ENCODE results near the gene SLC66A2. TPM values are rescaled to one million over a fixed set of nuclear protein-coding genes. Genes with fewer than 3 reads are reported as not detected.

The SLC66A2 gene
- total RNA-seq, 2 donors from 2014 or later: 16.8 to 19.5 TPM

- H3K36me3 Mint-ChIP-seq (ENCODE audit: low read depth): peaks cover 19% of the 10 kb centered on the region
- no peak overlapping the region for H3K4me3 Mint-ChIP-seq
- H3K27me3 Mint-ChIP-seq: no peaks in the 10 kb centered on the region
These were observed 47.6 kb downstream of the SLC66A2 start for GRCh38 chr18:79903787-79904356.

GRCh38 chr18:79903071-79903635 lies 48.3 kb downstream of the SLC66A2 start:
- H3K27me3 Mint-ChIP-seq: no peaks in the 10 kb centered on the region
- ATAC-seq (replicated peaks): no peak

More at GRCh38 chr18:79903787-79904356, 47.6 kb downstream of the SLC66A2 start:
- Mint-ChIP-seq H3K9me3 (no peaks in the 10 kb centered on the region), H3K27ac (no peak overlapping the region), H3K4me1 (peaks cover 4% of the 10 kb centered on the region)
- ATAC-seq (replicated peaks): no peak

GRCh38 chr18:79902640-79903039 lies 48.8 kb downstream of the SLC66A2 start:
- H3K4me1 Mint-ChIP-seq: peaks cover 4% of the 10 kb centered on the region
- no peaks in the 10 kb centered on the region for H3K27me3 Mint-ChIP-seq
- no peak overlapping the region for H3K4me3 Mint-ChIP-seq
- H3K9me3 Mint-ChIP-seq: peaks cover 4% of the 10 kb centered on the region
- H3K27ac Mint-ChIP-seq: no peak overlapping the region
- ATAC-seq (replicated peaks): no peak
- H3K36me3 Mint-ChIP-seq (ENCODE audit: low read depth): peaks cover 6% of the 10 kb centered on the region

More at GRCh38 chr18:79903071-79903635, 48.3 kb downstream of the SLC66A2 start:
- H3K27ac Mint-ChIP-seq: no peak overlapping the region
- H3K4me3 Mint-ChIP-seq: no peak overlapping the region
- H3K36me3 Mint-ChIP-seq (ENCODE audit: low read depth): peaks cover 12% of the 10 kb centered on the region
- peaks cover 4% of the 10 kb centered on the region for H3K4me1 Mint-ChIP-seq
- H3K9me3 Mint-ChIP-seq: no peaks in the 10 kb centered on the region

- H3K27ac Mint-ChIP-seq: no peak overlapping the region
- no peaks in the 10 kb centered on the region for H3K27me3 Mint-ChIP-seq
- no peak for ATAC-seq (replicated peaks)
- peaks cover 4% of the 10 kb centered on the region for H3K4me1 Mint-ChIP-seq
- H3K9me3 Mint-ChIP-seq: peaks cover 9% of the 10 kb centered on the region
- H3K36me3 Mint-ChIP-seq (ENCODE audit: low read depth): peaks cover 5% of the 10 kb centered on the region
- H3K4me3 Mint-ChIP-seq: no peak overlapping the region
These were observed 49.4 kb downstream of the SLC66A2 start for GRCh38 chr18:79902075-79902474.

GRCh38 chr18:79901665-79902064 lies 49.8 kb downstream of the SLC66A2 start:
- peaks cover 4% of the 10 kb centered on the region for H3K4me1 Mint-ChIP-seq
- H3K36me3 Mint-ChIP-seq (ENCODE audit: low read depth): peaks cover 5% of the 10 kb centered on the region
- ATAC-seq (replicated peaks): no peak
- peaks cover 13% of the 10 kb centered on the region for H3K9me3 Mint-ChIP-seq
- no peak overlapping the region for H3K27ac Mint-ChIP-seq
- no peaks in the 10 kb centered on the region for H3K27me3 Mint-ChIP-seq
- H3K4me3 Mint-ChIP-seq: no peak overlapping the region

GRCh38 chr18:79900610-79901570 lies 50.6 kb downstream of the SLC66A2 start:
- no peaks in the 10 kb centered on the region for H3K27me3 Mint-ChIP-seq
- H3K36me3 Mint-ChIP-seq (ENCODE audit: low read depth): peaks cover 5% of the 10 kb centered on the region
- no peak overlapping the region for H3K4me3 Mint-ChIP-seq
- ATAC-seq (replicated peaks): no peak
- no peak overlapping the region for H3K27ac Mint-ChIP-seq
- H3K4me1 Mint-ChIP-seq: peaks cover 4% of the 10 kb centered on the region
- H3K9me3 Mint-ChIP-seq: peaks cover 18% of the 10 kb centered on the region

- Mint-ChIP-seq H3K9me3 (peaks cover 28% of the 10 kb centered on the region), H3K4me3 (no peak overlapping the region), H3K27ac (no peak overlapping the region), H3K4me1 (peaks cover 4% of the 10 kb centered on the region), H3K27me3 (no peaks in the 10 kb centered on the region), H3K36me3 (ENCODE audit: low read depth) (peaks cover 5% of the 10 kb centered on the region)
- ATAC-seq (replicated peaks): no peak
These were observed 51.6 kb downstream of the SLC66A2 start for GRCh38 chr18:79899609-79900445.

- Mint-ChIP-seq H3K27ac (no peak overlapping the region), H3K4me3 (no peak overlapping the region), H3K27me3 (no peaks in the 10 kb centered on the region), H3K4me1 (peaks cover 4% of the 10 kb centered on the region), H3K36me3 (ENCODE audit: low read depth) (peaks cover 5% of the 10 kb centered on the region), H3K9me3 (peaks cover 32% of the 10 kb centered on the region)
- no peak for ATAC-seq (replicated peaks)
These were observed 52.4 kb downstream of the SLC66A2 start for GRCh38 chr18:79898952-79899608.

- H3K4me3 Mint-ChIP-seq: no peak overlapping the region
- peaks cover 5% of the 10 kb centered on the region for H3K36me3 Mint-ChIP-seq (ENCODE audit: low read depth)
- peaks cover 42% of the 10 kb centered on the region for H3K9me3 Mint-ChIP-seq
- H3K27ac Mint-ChIP-seq: no peak overlapping the region
- H3K27me3 Mint-ChIP-seq: no peaks in the 10 kb centered on the region
- H3K4me1 Mint-ChIP-seq: peaks cover 4% of the 10 kb centered on the region
- no peak for ATAC-seq (replicated peaks)
These were observed 53.4 kb downstream of the SLC66A2 start for GRCh38 chr18:79897940-79898625.

- peaks cover 2% of the 10 kb centered on the region for H3K4me1 Mint-ChIP-seq
- no peaks in the 10 kb centered on the region for H3K36me3 Mint-ChIP-seq (ENCODE audit: low read depth)
- no peak overlapping the region for H3K4me3 Mint-ChIP-seq
- peaks cover 52% of the 10 kb centered on the region for H3K9me3 Mint-ChIP-seq
- H3K27me3 Mint-ChIP-seq: no peaks in the 10 kb centered on the region
- no peak overlapping the region for H3K27ac Mint-ChIP-seq
- no peak for ATAC-seq (replicated peaks)
These were observed 54.7 kb downstream of the SLC66A2 start for GRCh38 chr18:79896738-79897137.

- ATAC-seq (replicated peaks): peak; percentile 99
- Mint-ChIP-seq H3K36me3 (ENCODE audit: low read depth) (no peaks in the 10 kb centered on the region), H3K27ac (peak overlapping the region; percentile 46), H3K4me3 (peak overlapping the region; percentile 11), H3K9me3 (peaks cover 52% of the 10 kb centered on the region), H3K4me1 (peaks cover 5% of the 10 kb centered on the region), H3K27me3 (no peaks in the 10 kb centered on the region)
These were observed 60.8 kb downstream of the SLC66A2 start for GRCh38 chr18:79890674-79891073.

- no peak overlapping the region for H3K4me3 Mint-ChIP-seq
- no peak overlapping the region for H3K27ac Mint-ChIP-seq
- ATAC-seq (replicated peaks): no peak
- H3K36me3 Mint-ChIP-seq (ENCODE audit: low read depth): no peaks in the 10 kb centered on the region
- peaks cover 5% of the 10 kb centered on the region for H3K4me1 Mint-ChIP-seq
- H3K9me3 Mint-ChIP-seq: peaks cover 43% of the 10 kb centered on the region
- H3K27me3 Mint-ChIP-seq: no peaks in the 10 kb centered on the region
These were observed 61.9 kb downstream of the SLC66A2 start for GRCh38 chr18:79889569-79889968.

GRCh38 chr18:79888016-79888415 lies 63.4 kb downstream of the SLC66A2 start:
- Mint-ChIP-seq H3K36me3 (ENCODE audit: low read depth) (no peaks in the 10 kb centered on the region), H3K27me3 (no peaks in the 10 kb centered on the region), H3K27ac (no peak overlapping the region), H3K4me1 (peaks cover 5% of the 10 kb centered on the region), H3K9me3 (peaks cover 29% of the 10 kb centered on the region), H3K4me3 (no peak overlapping the region)
- ATAC-seq (replicated peaks): no peak

Data from activated T-helper 17 cell treated with anti-CD3 and anti-CD28 coated beads, Interleukin-2, amount 50 U/mL, for 72 hours (primary cell).